OCI-M1 (cell line): ENCODE measurements around the gene SHC4.
"Not testable (repeated sequence)": the region's sequence is repeated elsewhere in the genome, so short reads cannot be mapped to it uniquely, and the experiment has no call there.

Experiments
- DNase-seq: peaks from one replicate; lab custom pipeline; 2025; lab: John Stamatoyannopoulos, UW

Gene SHC4

GRCh38 chr15:48796930-48797329, 166.8 kb downstream of the SHC4 start:
- peak; percentile 36 for DNase-seq

GRCh38 chr15:48796521-48796920, 167.2 kb downstream of the SHC4 start:
- peak; percentile 49 for DNase-seq

- peak; percentile 73 for DNase-seq
Observed at GRCh38 chr15:48795901-48796300, 167.8 kb downstream of the SHC4 start.

- DNase-seq: peak; percentile 88
Observed at GRCh38 chr15:48794697-48795134, 169.0 kb downstream of the SHC4 start.

GRCh38 chr15:48792408-48792807, 171.3 kb downstream of the SHC4 start:
- DNase-seq: no peak

- not testable (repeated sequence) for DNase-seq
Observed at GRCh38 chr15:48790466-48791115, 173.1 kb downstream of the SHC4 start.

GRCh38 chr15:48785712-48786111, 178.0 kb downstream of the SHC4 start:
- no peak for DNase-seq

GRCh38 chr15:48785195-48785594, 178.5 kb downstream of the SHC4 start:
- DNase-seq: no peak

GRCh38 chr15:48784756-48785155, 179.0 kb downstream of the SHC4 start:
- no peak for DNase-seq

GRCh38 chr15:48782911-48783310, 180.8 kb downstream of the SHC4 start:
- DNase-seq: no peak

GRCh38 chr15:48781481-48782081, 182.1 kb downstream of the SHC4 start:
- DNase-seq: no peak

GRCh38 chr15:48781017-48781416, 182.7 kb downstream of the SHC4 start:
- no peak for DNase-seq

GRCh38 chr15:48778331-48778730, 185.4 kb downstream of the SHC4 start:
- DNase-seq: no peak

GRCh38 chr15:48777645-48778330, 185.9 kb downstream of the SHC4 start:
- DNase-seq: no peak

- no peak for DNase-seq
Observed at GRCh38 chr15:48775546-48775945, 188.2 kb downstream of the SHC4 start.

GRCh38 chr15:48774484-48774883, 189.2 kb downstream of the SHC4 start:
- DNase-seq: no peak
